ENCODE results near the gene RRBP1. TPM values are rescaled to one million over a fixed set of nuclear protein-coding genes. Genes with fewer than 3 reads are reported as not detected.

Gene RRBP1
- total RNA-seq, 2 donors from 2014 or later = 52.0 to 57.7 TPM

DNA sequence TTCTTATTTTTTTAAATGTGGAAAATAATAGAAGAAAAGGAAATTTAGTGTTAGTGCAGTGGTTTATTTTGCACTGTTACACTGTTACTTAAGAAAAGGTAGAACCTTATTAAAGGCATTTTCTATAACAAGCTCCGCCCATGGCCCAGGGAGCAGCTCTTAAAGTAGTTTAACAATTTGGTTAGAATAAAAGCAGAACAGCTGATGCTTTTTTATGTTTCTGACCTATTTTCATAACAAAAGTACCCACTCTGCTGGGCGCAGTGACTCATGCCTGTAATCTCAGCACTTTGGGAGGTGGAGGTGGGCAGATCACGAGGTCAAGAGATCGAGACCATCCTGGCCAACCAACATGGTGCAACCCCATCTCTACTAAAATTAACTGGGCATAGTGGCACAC, 79.5 kb downstream of the RRBP1 start:
- DNase-seq (ENCODE audit: low spot score) = no peak
- Histone ChIP-seq H3K4me3 (no peak overlapping the region), H3K27me3 (no peaks in the 10 kb centered on the region), H3K36me3 (peaks cover 74% of the 10 kb centered on the region), H3K9me3 (no peaks in the 10 kb centered on the region), H3K4me1 (peaks cover 0 to 19% of the 10 kb centered on the region in 2 donors), H3K27ac (no peak overlapping the region)
- TF ChIP-seq, protein P1, sequence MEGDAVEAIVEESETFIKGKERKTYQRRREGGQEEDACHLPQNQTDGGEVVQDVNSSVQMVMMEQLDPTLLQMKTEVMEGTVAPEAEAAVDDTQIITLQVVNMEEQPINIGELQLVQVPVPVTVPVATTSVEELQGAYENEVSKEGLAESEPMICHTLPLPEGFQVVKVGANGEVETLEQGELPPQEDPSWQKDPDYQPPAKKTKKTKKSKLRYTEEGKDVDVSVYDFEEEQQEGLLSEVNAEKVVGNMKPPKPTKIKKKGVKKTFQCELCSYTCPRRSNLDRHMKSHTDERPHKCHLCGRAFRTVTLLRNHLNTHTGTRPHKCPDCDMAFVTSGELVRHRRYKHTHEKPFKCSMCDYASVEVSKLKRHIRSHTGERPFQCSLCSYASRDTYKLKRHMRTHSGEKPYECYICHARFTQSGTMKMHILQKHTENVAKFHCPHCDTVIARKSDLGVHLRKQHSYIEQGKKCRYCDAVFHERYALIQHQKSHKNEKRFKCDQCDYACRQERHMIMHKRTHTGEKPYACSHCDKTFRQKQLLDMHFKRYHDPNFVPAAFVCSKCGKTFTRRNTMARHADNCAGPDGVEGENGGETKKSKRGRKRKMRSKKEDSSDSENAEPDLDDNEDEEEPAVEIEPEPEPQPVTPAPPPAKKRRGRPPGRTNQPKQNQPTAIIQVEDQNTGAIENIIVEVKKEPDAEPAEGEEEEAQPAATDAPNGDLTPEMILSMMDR (IDR thresholded peaks at IDR 0.05) = no peak

DNA sequence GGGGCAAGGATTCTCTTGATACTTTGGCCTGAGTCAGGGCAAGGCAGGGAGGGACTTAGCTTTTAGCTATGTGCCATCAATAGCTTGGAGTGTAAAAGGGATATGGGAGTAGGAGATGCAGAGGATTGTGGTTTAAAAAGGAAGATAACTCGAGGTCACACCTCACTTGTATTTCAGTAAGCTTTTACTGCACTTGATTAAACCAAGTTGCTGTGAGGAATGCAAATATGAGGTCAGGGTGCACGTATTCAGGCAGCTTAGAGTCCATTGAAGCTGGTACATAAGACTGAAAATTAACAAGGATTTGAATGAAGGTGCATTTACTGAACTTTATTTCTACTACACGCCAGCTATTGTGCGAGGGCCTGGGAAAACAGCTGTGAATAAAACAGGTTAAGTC, 80.1 kb downstream of the RRBP1 start:
- H3K4me1 ChIP-seq = peaks cover 0 to 24% of the 10 kb centered on the region in 2 donors
- H3K4me3 ChIP-seq = no peak overlapping the region
- no peak for DNase-seq (ENCODE audit: low spot score)
- H3K36me3 ChIP-seq = peaks cover 69% of the 10 kb centered on the region
- TF ChIP-seq, protein P1 (IDR thresholded peaks at IDR 0.05) = no peak
- no peaks in the 10 kb centered on the region for H3K27me3 ChIP-seq
- H3K9me3 ChIP-seq = no peaks in the 10 kb centered on the region
- H3K27ac ChIP-seq = no peak overlapping the region

DNA sequence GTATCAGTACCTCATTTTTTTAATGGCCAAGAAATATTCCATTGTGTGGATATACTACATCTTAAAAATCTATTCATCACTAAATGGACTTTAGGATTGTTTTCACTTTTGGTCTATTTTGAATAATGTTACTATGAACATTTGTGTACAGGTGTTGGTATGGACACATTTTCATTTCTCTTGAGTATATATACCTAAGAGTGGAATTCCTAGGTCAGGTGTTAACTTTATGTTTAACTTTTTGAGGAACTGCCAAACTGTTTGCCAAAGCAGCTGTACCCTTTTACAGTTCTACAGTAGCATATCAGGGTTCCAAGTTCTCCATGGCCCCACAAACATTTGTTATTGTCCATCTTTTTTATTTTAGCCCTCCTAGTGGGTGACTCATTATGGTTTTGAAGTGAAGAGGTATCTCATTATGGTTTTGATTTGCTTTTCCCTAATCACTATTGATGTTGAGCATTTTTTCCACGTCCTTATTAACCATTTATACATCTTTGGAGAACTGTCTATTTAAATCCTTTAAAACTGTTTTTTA, 84.0 kb downstream of the RRBP1 start:
- H3K27ac ChIP-seq = no peak overlapping the region

DNA sequence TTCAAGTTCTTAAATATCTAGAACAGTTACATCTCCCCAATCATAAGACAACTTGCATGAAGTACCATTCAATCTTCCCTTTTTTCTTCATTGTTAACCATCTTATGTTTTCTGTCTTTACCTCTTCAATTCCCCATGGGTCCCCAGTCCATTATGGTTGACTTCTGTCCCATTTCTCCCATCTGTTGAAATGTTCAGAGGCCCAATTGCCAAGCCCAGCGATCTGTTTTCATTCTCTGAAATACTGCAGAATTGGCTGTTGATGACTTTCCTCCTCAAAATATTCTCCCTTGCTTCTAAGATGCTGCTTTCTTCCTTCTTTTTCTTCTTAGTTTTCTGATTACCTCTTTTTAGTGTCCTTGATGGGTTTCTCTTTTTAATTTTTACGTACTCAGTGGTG, 86.2 kb downstream of the RRBP1 start:
- peak overlapping the region in 1 of 2 donors; percentile 4 for H3K27ac ChIP-seq
- H3K27me3 ChIP-seq = no peaks in the 10 kb centered on the region
- TF ChIP-seq, protein P1 (IDR thresholded peaks at IDR 0.05) = no peak
- H3K36me3 ChIP-seq = peaks cover 10% of the 10 kb centered on the region
- no peak overlapping the region for H3K4me3 ChIP-seq
- no peak for DNase-seq (ENCODE audit: low spot score)
- peaks cover 0 to 68% of the 10 kb centered on the region in 2 donors for H3K4me1 ChIP-seq
- H3K9me3 ChIP-seq = no peaks in the 10 kb centered on the region

More for the DNA sequence above, 84.0 kb downstream of the RRBP1 start:
- Histone ChIP-seq H3K9me3 (no peaks in the 10 kb centered on the region), H3K4me3 (no peak overlapping the region), H3K36me3 (peaks cover 32% of the 10 kb centered on the region), H3K4me1 (peaks cover 0 to 54% of the 10 kb centered on the region in 2 donors), H3K27me3 (no peaks in the 10 kb centered on the region)
- TF ChIP-seq, protein P1 (IDR thresholded peaks at IDR 0.05) = no peak
- no peak for DNase-seq (ENCODE audit: low spot score)

DNA sequence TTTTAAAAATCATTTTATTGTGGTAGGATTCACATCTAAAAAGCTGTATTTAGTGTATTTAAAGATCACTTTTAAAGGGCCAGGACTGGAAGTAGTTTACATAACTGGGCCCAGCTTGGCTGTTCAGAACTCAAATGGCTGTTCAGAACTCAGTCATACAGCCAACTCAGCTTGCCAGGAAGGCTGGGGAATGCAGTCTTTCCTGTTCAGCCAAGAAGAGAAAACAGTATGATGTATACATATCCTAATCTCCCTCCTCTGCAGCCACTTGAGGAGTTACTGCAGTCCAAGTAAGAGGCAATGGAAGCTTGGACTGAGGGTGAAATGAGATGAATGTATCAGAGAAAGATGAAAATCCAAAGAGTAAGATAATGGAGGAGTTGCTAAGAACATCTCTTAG, 87.6 kb downstream of the RRBP1 start:
- no peak overlapping the region for H3K4me3 ChIP-seq
- no peak for DNase-seq (ENCODE audit: low spot score)
- TF ChIP-seq, protein P1 (IDR thresholded peaks at IDR 0.05) = no peak
- H3K27me3 ChIP-seq = no peaks in the 10 kb centered on the region
- peak overlapping the region; percentile 13 to 23 for H3K27ac ChIP-seq
- H3K4me1 ChIP-seq = peaks cover 0 to 79% of the 10 kb centered on the region in 2 donors
- peaks cover 7% of the 10 kb centered on the region for H3K36me3 ChIP-seq
- no peaks in the 10 kb centered on the region for H3K9me3 ChIP-seq

DNA sequence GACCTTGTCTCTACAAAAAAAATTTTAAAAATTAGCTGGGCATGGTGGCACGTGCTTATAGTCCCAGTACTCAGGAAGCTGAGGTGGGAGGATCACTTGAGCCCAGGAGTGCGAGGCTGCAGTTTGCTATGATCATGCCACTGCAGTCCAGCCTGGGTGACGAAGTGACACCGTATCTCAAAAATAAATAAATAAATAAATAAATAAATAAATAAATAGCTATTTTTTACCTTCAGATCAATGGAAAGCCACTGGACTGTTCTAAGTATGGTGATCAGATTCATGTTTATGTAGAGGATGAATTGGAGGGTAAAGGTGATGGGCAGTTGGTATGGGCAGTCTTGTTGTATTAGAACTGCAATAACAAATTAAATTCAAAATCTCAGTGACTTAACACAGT, 88.1 kb downstream of the RRBP1 start:
- TF ChIP-seq, protein P1 (IDR thresholded peaks at IDR 0.05) = no peak
- H3K4me3 ChIP-seq = no peak overlapping the region
- peak overlapping the region; percentile 13 to 23 for H3K27ac ChIP-seq

More for the DNA sequence above, 88.1 kb downstream of the RRBP1 start:
- no peak for DNase-seq (ENCODE audit: low spot score)
- Histone ChIP-seq H3K9me3 (no peaks in the 10 kb centered on the region), H3K36me3 (peaks cover 2% of the 10 kb centered on the region), H3K27me3 (no peaks in the 10 kb centered on the region), H3K4me1 (peaks cover 0 to 85% of the 10 kb centered on the region in 2 donors)

Data from right atrium auricular region (tissue), 2 donors.